H1 (cell line): ENCODE data around the gene ANKRD40. TPM values are rescaled to one million over a fixed set of nuclear protein-coding genes. Genes with fewer than 3 reads are reported as not detected.

Source experiments
- CTCF ChIA-PET: fragments of 300-600 bp; sonication (Branson Sonifier 250); formaldehyde crosslinking; loops from one replicate; lab custom pipeline; 2021; ENCODE audit not compliant: partially characterized antibody; lab: Charles Lee
- POLR2A ChIA-PET: fragments of 300-600 bp; sonication (Branson Sonifier 250); formaldehyde crosslinking; loops from one replicate; lab custom pipeline; 2021; ENCODE audit warnings: inconsistent platforms; ENCODE audit not compliant: partially characterized antibody; lab: Charles Lee
- DNase-seq, 2 experiments: peaks; one replicate each; pipeline versions ENCODE4 v3.0.0 to v3.0.0-alpha.2; 2010 to 2022; ENCODE audit warnings: low spot score in 2 of 2, low read depth in 1 of 2, mixed read lengths in 1 of 2
- FAIRE-seq: peaks from 2 replicates; lab custom pipeline; 2011; peaks lifted over from hg19 to GRCh38; lab: Jason Lieb, UNC
- H2AFZ ChIP-seq: 2 replicates; pipeline ENCODE4 v1.8.1; 2012; ENCODE audit warnings: low read length, inconsistent platforms
- H2AK5ac ChIP-seq: 2 replicates; pipeline ENCODE4 v1.6.1; 2013; ENCODE audit warnings: low read depth, low read length
- H2BK120ac ChIP-seq: replicated peaks from 2 replicates; pipeline ENCODE3; 2013; ENCODE audit warnings: low read depth, low read length, inconsistent platforms
- H2BK12ac ChIP-seq: 2 replicates; pipeline ENCODE4 v1.6.1; 2013; ENCODE audit warnings: low read depth, low read length
- H2BK15ac ChIP-seq: 2 replicates; pipeline ENCODE4 v1.6.1; 2013; ENCODE audit warnings: low read length
- H2BK20ac ChIP-seq: 2 replicates; pipeline ENCODE4 v1.6.1; 2013; ENCODE audit warnings: low read length
- H2BK5ac ChIP-seq: 2 replicates; pipeline ENCODE4 v1.6.1; 2013; ENCODE audit warnings: low read depth, low read length
- H3K14ac ChIP-seq: 2 replicates; pipeline ENCODE4 v1.6.1; 2013; ENCODE audit warnings: inconsistent platforms; ENCODE audit not compliant: insufficient read length
- H3K18ac ChIP-seq: 2 replicates; pipeline ENCODE4 v1.6.1; 2013; ENCODE audit warnings: low read length; ENCODE audit errors: extremely low read depth
- H3K23ac ChIP-seq: 2 replicates; pipeline ENCODE4 v1.6.1; 2013; ENCODE audit warnings: inconsistent platforms; ENCODE audit not compliant: insufficient read length
- H3K23me2 ChIP-seq: 2 replicates; pipeline ENCODE4 v1.6.1; 2013; ENCODE audit warnings: low read depth, low read length
- H3K27ac ChIP-seq: 2 replicates; pipeline ENCODE4 v1.6.1; 2011; ENCODE audit warnings: low read depth, low read length, inconsistent platforms
- H3K27me3 ChIP-seq, 4 experiments: replicated peaks in 1 of 4; 1 replicate in 1 of 4; 2 replicates in 3 of 4; pipeline versions ENCODE4 v1.6.1 to v1.8.1; 2011 to 2013; ENCODE audit warnings: low read length in 3 of 4, mild to moderate bottlenecking in 3 of 4, inconsistent platforms in 2 of 4, mixed read lengths in 2 of 4, moderate library complexity in 1 of 4; ENCODE audit not compliant: control insufficient read depth in 3 of 4, insufficient read depth in 3 of 4; ENCODE audit errors: extremely low read depth in 1 of 4
- H3K36me3 ChIP-seq, 4 experiments: 2 replicates each; pipeline versions ENCODE4 v1.6.1 to v1.8.1; 2011 to 2013; ENCODE audit warnings: mild to moderate bottlenecking in 4 of 4, low read length in 3 of 4, moderate library complexity in 2 of 4, control low read depth in 1 of 4, inconsistent platforms in 1 of 4; ENCODE audit not compliant: insufficient read depth in 4 of 4, control insufficient read depth in 2 of 4
- H3K4ac ChIP-seq: replicated peaks from 2 replicates; pipeline ENCODE3; 2013; ENCODE audit warnings: low read length, low read depth, mixed read lengths, inconsistent platforms; ENCODE audit not compliant: insufficient read length
- H3K4me1 ChIP-seq, 4 experiments: replicated peaks in 1 of 4; 1 replicate in 1 of 4; 2 replicates in 3 of 4; pipeline versions ENCODE4 v1.6.1 to v1.8.1; 2011 to 2013; ENCODE audit warnings: low read length in 3 of 4, inconsistent platforms in 2 of 4, mixed read lengths in 1 of 4; ENCODE audit not compliant: insufficient read depth in 4 of 4, control insufficient read depth in 3 of 4
- H3K4me2 ChIP-seq, 2 experiments: 2 replicates each; pipeline versions ENCODE4 v1.6.1 to v1.8.1; 2011 to 2013; ENCODE audit warnings: low read depth in 2 of 2, low read length in 2 of 2, control low read depth in 1 of 2, inconsistent platforms in 1 of 2, mild to moderate bottlenecking in 1 of 2; ENCODE audit not compliant: insufficient read depth in 1 of 2
- H3K4me3 ChIP-seq, 4 experiments: fragments of 200-600, 300-600 bp in 1 of 4; sonication (generic), shearing (Covaris generic), sonication (Bioruptor Twin) in 1 of 4; 2 replicates each; pipeline versions ENCODE4 v1.5.1 to v1.8.1; 2011 to 2016; ENCODE audit warnings: low read length in 4 of 4, low read depth in 3 of 4, control low read depth in 2 of 4, inconsistent platforms in 2 of 4, mild to moderate bottlenecking in 2 of 4, mixed read lengths in 1 of 4, moderate library complexity in 1 of 4; ENCODE audit not compliant: insufficient read depth in 2 of 4; ENCODE audit errors: extremely low read depth in 1 of 4
- H3K56ac ChIP-seq: replicated peaks from 2 replicates; pipeline ENCODE3; 2013; ENCODE audit warnings: low read depth, mild to moderate bottlenecking, mixed read lengths, low read length, inconsistent platforms; ENCODE audit not compliant: insufficient read length
- H3K79me1 ChIP-seq: 2 replicates; pipeline ENCODE4 v1.6.1; 2013; ENCODE audit warnings: low read depth, low read length, control low read depth
- H3K79me2 ChIP-seq, 2 experiments: 2 replicates each; pipeline versions ENCODE4 v1.6.1 to v1.8.1; 2012 to 2013; ENCODE audit warnings: low read length in 2 of 2, mild to moderate bottlenecking in 2 of 2, inconsistent platforms in 1 of 2; ENCODE audit not compliant: insufficient read depth in 2 of 2, control insufficient read depth in 1 of 2
- H3K9ac ChIP-seq, 4 experiments: replicated peaks in 1 of 4; 1 replicate in 1 of 4; 2 replicates in 3 of 4; pipeline versions ENCODE4 v1.6.1 to v1.8.1; 2011 to 2013; ENCODE audit warnings: low read depth in 3 of 4, low read length in 3 of 4, control low read depth in 2 of 4, mild to moderate bottlenecking in 2 of 4, moderate library complexity in 2 of 4, inconsistent platforms in 1 of 4; ENCODE audit errors: extremely low read depth in 1 of 4
- H3K9me3 ChIP-seq, 2 experiments: 2 replicates each; pipeline versions ENCODE4 v1.6.1 to v1.8.1; 2012 to 2013; ENCODE audit warnings: mild to moderate bottlenecking in 2 of 2, moderate library complexity in 2 of 2, control low read depth in 1 of 2, inconsistent platforms in 1 of 2, low read depth in 1 of 2, low read length in 1 of 2, mixed read lengths in 1 of 2; ENCODE audit not compliant: insufficient read depth in 2 of 2
- H4K20me1 ChIP-seq, 2 experiments: replicated peaks in 1 of 2; 2 replicates each; pipeline versions ENCODE3 to v1.8.1; 2011 to 2013; ENCODE audit warnings: inconsistent platforms in 2 of 2, low read length in 2 of 2, mild to moderate bottlenecking in 1 of 2; ENCODE audit not compliant: insufficient read depth in 2 of 2, control insufficient read depth in 1 of 2
- H4K5ac ChIP-seq: 2 replicates; pipeline ENCODE4 v1.6.1; 2013; ENCODE audit warnings: low read length, low read depth, mixed read lengths, inconsistent platforms; ENCODE audit not compliant: insufficient read length
- H4K8ac ChIP-seq: 2 replicates; pipeline ENCODE4 v1.8.0; 2013; ENCODE audit warnings: mild to moderate bottlenecking, moderate library complexity, low read length, inconsistent platforms; ENCODE audit not compliant: insufficient read depth; ENCODE audit errors: extremely low read depth
- H4K91ac ChIP-seq: replicated peaks from 2 replicates; pipeline ENCODE3; 2013; ENCODE audit warnings: low read length, mixed read lengths, inconsistent platforms; ENCODE audit not compliant: insufficient read length
- KDM1A ChIP-seq: fragments of 200-600, 300-600 bp; sonication (generic); IDR thresholded peaks from 2 replicates; pipeline ENCODE4 v1.7.1; 2016; ENCODE audit warnings: mild to moderate bottlenecking, low read length, borderline replicate concordance
- MAFK ChIP-seq: IDR thresholded peaks from 2 replicates; pipeline ENCODE4 v1.6.1; 2012; ENCODE audit warnings: low read depth, mild to moderate bottlenecking, improper control_type of control experiment, low read length
- WGBS, 2 experiments: shearing (Covaris generic) in 1 of 2; methylation state at CpG; one replicate each; pipeline versions ENCODE4 v1.1.6 to v1.1.7; 2013 to 2015; ENCODE audit warnings: low lambda C conversion rate in 2 of 2, mixed read lengths in 2 of 2, inconsistent platforms in 1 of 2, low coverage in 1 of 2, missing lambda C conversion rate in 1 of 2; ENCODE audit not compliant: insufficient replicate concordance in 2 of 2, insufficient coverage in 1 of 2, insufficient read length in 1 of 2; ENCODE audit errors: extremely low coverage in 1 of 2, missing lambda C conversion rate in 1 of 2; 5-methylcytosine and 5-hydroxymethylcytosine counted together
- polyA plus RNA-seq, 7 experiments: library from polyadenylated mRNA; depleted of rRNA in 3 of 7; stranded (reverse) in 5 of 7; unstranded in 2 of 7; fragments of >200 nt in 5 of 7; fragments of 200-250 nt in 2 of 7; gene quantifications; 1 replicate in 5 of 7; 2 replicates in 1 of 7; 4 replicates in 1 of 7; pipeline versions ENCODE4 v1.2.1 to v1.2.3, GENCODE V29; 2011 to 2013; ENCODE audit warnings: missing spikeins in 2 of 7, mixed read lengths in 2 of 7
- total RNA-seq: library from RNA; stranded (reverse); fragmentation: NEBNext Ultra II Directional; extraction: Animal tissue kit (Norgen Biotek cat#: 25700); gene quantifications from 2 replicates; pipeline ENCODE4 v1.2.1, GENCODE V29; 2021

ANKRD40 gene
- total and polyA plus RNA-seq, 2 of the 8 experiments (the other 6 are each of a cell fraction or from before 2014, with no cell fraction given): 26.1 to 50.1 TPM

DNA sequence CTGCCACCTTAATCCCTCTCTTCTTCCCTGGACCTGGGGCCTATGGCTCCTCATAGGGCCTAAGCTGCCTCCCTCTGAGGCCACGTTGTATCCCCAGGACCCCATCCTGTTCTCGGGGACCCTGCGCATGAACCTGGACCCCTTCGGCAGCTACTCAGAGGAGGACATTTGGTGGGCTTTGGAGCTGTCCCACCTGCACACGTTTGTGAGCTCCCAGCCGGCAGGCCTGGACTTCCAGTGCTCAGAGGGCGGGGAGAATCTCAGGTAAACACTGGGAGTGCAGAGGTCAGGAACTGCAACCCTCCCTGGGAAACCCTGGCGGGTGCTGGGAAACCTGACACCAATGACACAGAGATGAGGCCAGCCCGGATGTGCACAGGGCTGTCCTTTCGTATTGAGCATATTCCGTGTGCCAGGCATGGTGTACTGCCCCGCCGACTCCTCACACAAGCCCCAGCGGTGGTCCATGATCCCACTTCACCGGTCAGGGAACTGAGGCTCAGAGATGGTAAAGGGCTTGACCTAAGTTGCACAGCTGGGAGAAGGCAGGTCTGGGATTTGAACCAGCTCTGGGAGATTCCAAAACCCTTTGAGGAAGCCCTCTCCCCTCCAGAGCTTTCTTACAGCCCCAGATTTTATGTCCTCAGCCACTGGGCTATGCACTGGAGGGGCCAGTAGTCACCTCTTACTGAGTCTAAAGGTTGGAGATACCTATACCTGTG, 22.9 kb downstream of the ANKRD40 start:
- WGBS, 2 experiments: 85% methylated on average over 15 of the region's 15 CpGs; no CpG with 5 or more reads in 1 of the 2 experiments
- Histone ChIP-seq H2AFZ (0 out of 2 replicates have a peak overlapping the region, but pooled peaks have one; percentile 14), H3K79me1 (no peaks in the 10 kb centered on the region), H3K14ac (no peak overlapping the region), H2BK15ac (no peak overlapping the region), H4K5ac (no peak overlapping the region), H2BK120ac (no peak overlapping the region), H2BK5ac (no peak overlapping the region), H4K8ac (no peak overlapping the region; the same call in 1 of the 2 replicates), H3K56ac (no peak overlapping the region), H4K20me1 (no peaks in the 10 kb centered on the region), H3K23ac (no peak overlapping the region), H3K18ac (no peak overlapping the region), H3K36me3 (no peaks in the 10 kb centered on the region), H3K27ac (no peak overlapping the region), H3K9ac (no peak overlapping the region), H3K79me2 (no peaks in the 10 kb centered on the region), H2BK12ac (no peak overlapping the region), H3K27me3 (no peaks in the 10 kb centered on the region), H3K4ac (no peak overlapping the region), H3K23me2 (no peaks in the 10 kb centered on the region), H3K9me3 (no peaks in the 10 kb centered on the region), H3K4me1 (peaks cover 0 to 18% (median 2%) of the 10 kb centered on the region in 4 experiments; a peak in 3 of 7 replicates), H4K91ac (no peak overlapping the region), H2BK20ac (no peak overlapping the region), H2AK5ac (no peak overlapping the region), H3K4me2 (no peak overlapping the region), H3K4me3 (no peak overlapping the region)
- TF ChIP-seq MAFK: no peak
- TF ChIP-seq KDM1A: peak; percentile 75; the same call in 1 of the 2 replicates
- ChIA-PET CTCF (interaction anchor here (0.8 to 20.2 kb wide), 19 partner anchors 10 to 322 kb away, joined by 3 to 391 read pairs (median 4); no protein-coding TSS in a partner anchor), POLR2A (interaction anchor here (1.0 to 1.6 kb wide), 8 partner anchors 10 to 182 kb away, joined by 3 to 4 read pairs (median 4); partner anchors contain the start of gene LUC7L3)
- FAIRE-seq (no peak), DNase-seq (no peak)
